ENCODE results near the gene MSRB3.

GRCh38 chr12:65331456-65331855 is 53.0 kb downstream of the MSRB3 start:
- TF ChIP-seq CTCF (IDR thresholded peaks at IDR 0.05) (no peak), POLR2AphosphoS5 (IDR thresholded peaks at IDR 0.05) (no peak), POLR2A (IDR thresholded peaks at IDR 0.05) (no peak)
